ENCODE results near the gene OR2J2. TPM values are rescaled to one million over a fixed set of nuclear protein-coding genes. Genes with fewer than 3 reads are reported as not detected.
"Not testable (repeated sequence)": the region's sequence is repeated elsewhere in the genome, so short reads cannot be mapped to it uniquely, and the experiment has no call there.

Gene OR2J2
- polyA plus RNA-seq, 1 donor, result not detected

DNA sequence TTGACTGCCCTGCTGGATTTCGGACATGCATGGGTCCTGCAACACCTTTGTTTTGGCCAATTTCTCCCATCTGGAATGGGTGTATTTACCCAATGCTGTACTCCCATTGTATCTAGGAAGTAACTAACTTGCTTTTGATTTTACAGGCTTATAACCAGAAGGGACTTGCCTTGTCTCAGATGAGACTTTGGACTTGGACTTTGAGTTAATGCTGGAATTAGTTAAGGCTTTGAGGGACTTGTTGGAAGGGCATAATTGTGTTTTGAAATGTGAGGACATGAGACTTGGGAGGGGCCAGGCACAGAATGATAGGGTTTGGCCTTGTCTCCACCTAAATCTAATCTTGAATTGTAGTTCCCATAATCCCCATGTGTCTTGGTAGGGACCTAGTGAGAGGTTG, 47.3 kb downstream of the OR2J2 start:
- not testable (repeated sequence) for H3K4me1 ChIP-seq (ENCODE audit: control insufficient read depth, insufficient read depth, low read length); H3K27ac ChIP-seq (ENCODE audit: low read length); H3K36me3 ChIP-seq (ENCODE audit: control insufficient read depth, insufficient read depth, low read length); H3K9me3 ChIP-seq (ENCODE audit: control insufficient read depth, low read depth, low read length); H3K27me3 ChIP-seq (ENCODE audit: control insufficient read depth, insufficient read depth, low read length); H3K4me3 ChIP-seq (ENCODE audit: low read length)
- peak; percentile 9 to 40 for DNase-seq
- no CpG with 5 or more reads among the region's 1 CpG for WGBS (ENCODE audit: insufficient coverage, low lambda C conversion rate)

Other genes starting within 250 kb of the OR2J2 start
- 72.9 TPM for gene TRIM27, start 246.9 kb upstream of the OR2J2 start, polyA plus RNA-seq
- gene ZNF311, start 165.6 kb upstream of the OR2J2 start, polyA plus RNA-seq, result 3.2 TPM
- not detected for gene OR2W1, start 125.7 kb upstream of the OR2J2 start, polyA plus RNA-seq
- gene OR2B3, start 83.6 kb upstream of the OR2J2 start, polyA plus RNA-seq, result not detected
- not detected for gene OR2J1, start 71.4 kb upstream of the OR2J2 start, polyA plus RNA-seq
- gene OR2J3, start 62.8 kb upstream of the OR2J2 start, polyA plus RNA-seq, result not detected
- not detected for gene OR14J1, start 130.8 kb downstream of the OR2J2 start, polyA plus RNA-seq
- gene OR5V1, start 198.0 kb downstream of the OR2J2 start, polyA plus RNA-seq, result not detected
- gene OR12D3, start 204.4 kb downstream of the OR2J2 start, polyA plus RNA-seq, result not detected
- gene OR12D2, start 224.7 kb downstream of the OR2J2 start, polyA plus RNA-seq, result not detected
- gene OR12D1, start 244.0 kb downstream of the OR2J2 start, polyA plus RNA-seq, result not detected

All from large intestine (tissue), 3 donors.